SIG-M5 treated with dmso at 0.1 percent for 504 hours (cell line): ENCODE measurements around the gene AGA.

Source experiments
- DNase-seq: peaks from one replicate; lab custom pipeline; 2025; ENCODE audit not compliant: unreplicated experiment; lab: John Stamatoyannopoulos, UW

AGA gene

GRCh38 chr4:177447417-177448004, 5.3 kb upstream of the AGA start:
- DNase-seq, result no peak

GRCh38 chr4:177446586-177446985, 4.3 kb upstream of the AGA start:
- DNase-seq, result no peak

- DNase-seq, result no peak
Observed at GRCh38 chr4:177444911-177445736, 2.9 kb upstream of the AGA start.

GRCh38 chr4:177441061-177441802, 1.0 kb downstream of the AGA start:
- peak; percentile 85 for DNase-seq

- DNase-seq, result no peak
Observed at GRCh38 chr4:177436456-177436855, 5.8 kb downstream of the AGA start.

DNA sequence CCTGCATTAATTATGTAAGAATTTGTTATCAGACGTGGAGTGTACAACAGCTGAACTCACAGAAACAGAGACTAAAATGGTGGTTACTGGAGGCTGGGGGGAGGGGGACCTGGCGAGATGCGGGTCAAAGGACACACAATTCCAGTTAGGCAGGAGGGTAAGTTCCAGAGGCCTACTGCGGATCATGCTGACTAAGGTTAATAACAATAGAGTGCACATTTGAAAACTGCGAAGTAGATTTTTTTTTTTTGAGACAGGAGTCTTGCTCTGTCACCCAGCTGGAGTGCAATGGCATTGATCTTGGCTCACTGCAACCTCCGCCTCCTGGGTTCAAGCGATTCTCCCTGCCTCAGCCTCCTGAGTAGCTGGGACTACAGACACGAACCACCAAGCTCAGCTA, 7.6 kb downstream of the AGA start:
- no peak for DNase-seq

GRCh38 chr4:177427192-177427591, 15.0 kb downstream of the AGA start:
- DNase-seq, result peak; percentile 1

DNA sequence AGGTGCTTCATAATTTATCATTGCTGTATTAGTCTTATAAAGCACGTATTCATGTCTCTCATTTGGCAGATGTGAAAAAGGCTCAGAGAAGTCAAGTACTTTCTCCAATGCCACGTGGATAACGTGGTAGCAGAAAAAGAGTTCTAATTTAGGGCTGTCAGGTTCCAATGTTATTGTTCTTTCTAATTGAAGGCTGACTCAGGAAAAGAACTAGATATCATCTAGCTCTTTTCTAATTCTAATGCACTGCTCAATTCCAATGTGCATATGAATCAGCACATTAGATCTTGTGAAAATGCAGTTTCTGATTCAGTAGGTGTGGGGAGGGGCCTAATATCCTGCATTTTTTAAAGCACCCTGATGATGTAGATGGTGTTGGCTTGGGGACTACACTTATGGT, 22.8 kb downstream of the AGA start:
- DNase-seq, result no peak

GRCh38 chr4:177413656-177414055, 28.6 kb downstream of the AGA start:
- DNase-seq, result no peak

GRCh38 chr4:177413076-177413475, 29.2 kb downstream of the AGA start:
- no peak for DNase-seq

DNA sequence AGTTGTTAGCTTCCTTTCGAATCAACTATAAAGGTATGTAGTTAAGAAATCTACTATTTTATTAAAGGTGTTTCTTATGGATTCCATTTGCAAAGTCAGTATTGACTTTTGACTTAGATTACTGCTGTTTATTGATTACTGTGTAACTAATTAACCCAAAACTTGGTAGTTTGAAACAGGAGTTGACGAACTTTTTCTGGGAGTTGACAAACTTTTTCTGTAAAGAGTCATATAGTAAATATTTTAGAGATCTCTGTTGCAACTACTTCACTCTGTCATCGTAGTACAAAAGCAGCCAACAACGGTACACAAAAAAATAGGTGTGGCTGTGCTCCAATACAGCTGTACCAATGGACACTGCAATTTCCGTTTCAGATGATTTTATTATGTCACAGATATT, 30.2 kb downstream of the AGA start:
- DNase-seq, result no peak

DNA sequence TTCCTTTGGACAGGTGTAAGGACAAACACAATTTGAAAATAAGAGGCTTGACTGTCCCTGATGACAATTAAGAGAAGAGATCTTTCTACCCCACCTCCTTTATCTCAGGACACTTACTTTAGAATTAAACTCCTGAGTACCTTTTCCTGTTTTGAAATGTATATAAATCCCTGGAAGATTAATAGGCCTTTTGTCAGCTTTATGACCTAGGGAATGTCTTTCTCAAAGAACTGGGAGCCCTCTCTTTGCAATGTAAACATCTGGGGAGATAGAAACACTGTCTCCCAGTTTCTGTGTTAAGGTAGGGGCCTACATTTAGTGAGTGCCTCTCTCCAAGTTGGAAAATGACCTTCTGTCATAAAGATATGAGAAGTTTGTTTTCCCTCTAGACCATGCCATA, 31.7 kb downstream of the AGA start:
- DNase-seq, result no peak

DNA sequence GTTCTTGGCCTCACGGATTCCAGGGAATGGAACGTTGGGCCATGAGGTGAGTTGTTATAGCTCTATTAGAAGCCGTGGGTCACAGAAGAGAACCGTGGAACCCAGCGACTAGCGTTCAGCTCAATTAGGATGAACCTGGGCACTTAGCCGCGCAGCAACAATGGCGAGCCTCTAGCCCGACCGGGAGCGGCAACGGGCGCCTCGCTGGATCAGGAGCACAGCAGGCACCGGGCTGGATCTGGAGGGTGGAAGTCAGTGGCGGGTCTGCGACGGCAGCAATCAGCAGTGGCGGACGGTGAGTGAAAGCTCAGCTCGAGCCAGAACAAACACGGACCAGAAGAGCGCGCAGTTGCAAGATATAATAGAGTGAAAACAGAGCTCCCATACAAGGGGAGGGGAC, 34.2 kb downstream of the AGA start:
- DNase-seq, result no peak

DNA sequence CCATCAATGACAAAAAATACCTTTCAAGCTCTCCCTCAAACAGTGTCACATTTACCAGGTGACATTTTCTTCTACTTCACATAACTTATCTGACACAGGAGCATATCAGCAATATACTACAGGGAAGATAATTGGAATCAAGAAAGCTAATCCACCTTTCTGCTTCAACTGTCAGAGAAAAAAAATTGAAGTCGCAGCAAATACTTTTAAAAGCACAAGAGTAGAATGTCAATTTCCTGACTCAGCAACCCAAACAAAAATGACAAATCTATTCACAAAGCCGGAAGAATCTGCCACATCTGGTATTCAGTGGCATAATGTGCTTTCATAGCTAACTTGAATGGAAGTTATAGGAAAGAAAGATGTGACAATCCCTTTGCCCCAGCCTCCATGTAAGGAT, 36.7 kb downstream of the AGA start:
- no peak for DNase-seq

DNA sequence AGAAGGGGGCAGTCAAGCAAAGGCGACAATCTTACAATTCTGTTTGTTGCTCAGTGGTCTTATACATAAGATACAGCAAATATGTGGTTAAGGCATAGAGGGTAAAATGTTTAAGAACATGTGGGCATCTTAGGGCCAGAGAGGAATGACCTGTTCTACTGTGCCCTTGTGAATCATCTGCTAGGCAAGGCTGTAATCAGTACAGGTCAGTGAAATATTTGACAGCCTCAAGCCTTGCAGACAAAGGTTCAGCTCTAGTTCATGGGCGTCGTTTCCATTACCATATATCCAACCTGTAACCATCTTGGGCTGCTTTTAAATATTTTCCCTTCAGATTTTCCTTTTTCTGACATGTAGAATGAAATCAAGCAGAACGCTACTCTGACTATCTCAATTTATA, 37.3 kb downstream of the AGA start:
- DNase-seq, result no peak

DNA sequence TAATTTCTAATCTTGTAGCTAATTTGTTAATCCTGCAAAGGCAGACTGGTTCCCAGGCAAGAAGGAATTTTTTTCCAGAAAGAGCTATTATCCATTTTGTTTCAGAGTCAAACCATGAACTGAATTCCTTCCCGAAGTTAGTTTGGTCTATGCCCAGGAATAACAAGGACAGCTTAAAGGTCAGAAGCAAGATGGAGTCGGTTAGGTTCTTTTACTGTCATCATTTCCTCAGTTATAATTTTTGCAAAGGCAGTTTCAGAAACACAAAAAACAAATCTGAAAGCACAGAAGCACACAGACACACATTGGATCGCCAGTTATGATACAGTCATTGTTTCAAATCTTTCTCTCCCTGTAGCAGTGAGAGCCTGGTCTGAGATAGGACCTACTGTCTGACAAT, 37.9 kb downstream of the AGA start:
- DNase-seq, result no peak

DNA sequence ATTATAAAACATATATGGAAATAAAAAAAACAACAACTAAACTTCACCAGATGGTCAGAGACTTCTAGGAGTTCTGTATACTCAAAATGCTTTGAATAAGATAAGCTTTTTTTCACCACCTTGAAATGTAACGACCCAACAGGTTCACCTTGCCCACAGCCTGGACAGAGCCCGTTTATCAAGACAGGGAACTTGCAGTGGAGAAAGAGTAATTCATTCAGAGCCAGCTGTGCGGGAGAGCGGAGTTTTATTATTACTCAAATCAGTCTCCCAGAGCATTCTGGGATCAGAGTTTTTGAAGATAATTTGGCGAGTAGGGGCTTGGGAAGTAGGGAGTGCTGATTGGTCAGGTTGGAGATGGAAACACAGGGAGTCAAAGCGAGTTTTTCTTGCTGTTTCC, 38.5 kb downstream of the AGA start:
- no peak for DNase-seq

DNA sequence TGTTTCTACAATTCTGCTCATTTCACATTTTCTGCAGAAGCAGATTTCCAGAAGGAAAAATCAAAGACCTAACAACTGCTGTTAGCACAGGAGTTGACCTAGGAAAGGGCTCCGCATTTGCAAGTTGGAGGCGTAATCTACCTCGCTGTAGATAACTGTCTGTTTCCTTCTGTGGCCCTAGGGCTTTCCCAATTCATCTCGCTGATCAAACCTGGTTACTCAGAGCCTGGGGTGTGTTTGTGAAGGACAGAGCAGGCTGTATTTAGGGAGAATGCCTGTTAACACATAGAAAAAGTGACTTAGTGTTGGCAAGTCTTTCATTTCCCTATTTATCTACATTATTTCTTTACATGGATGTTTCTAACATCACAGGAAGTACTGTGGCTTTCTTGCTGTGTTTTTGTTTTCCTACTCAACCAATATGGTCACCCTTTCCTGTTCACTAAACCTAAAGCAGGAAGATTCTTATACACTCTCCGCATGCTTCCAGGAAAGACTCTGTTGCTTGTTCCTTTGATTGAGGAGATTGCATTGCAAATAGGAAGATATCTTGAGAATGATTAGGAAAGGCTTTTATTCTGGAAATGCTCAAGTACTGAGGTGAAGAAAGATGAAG, 40.5 kb downstream of the AGA start:
- DNase-seq, result peak; percentile 37

DNA sequence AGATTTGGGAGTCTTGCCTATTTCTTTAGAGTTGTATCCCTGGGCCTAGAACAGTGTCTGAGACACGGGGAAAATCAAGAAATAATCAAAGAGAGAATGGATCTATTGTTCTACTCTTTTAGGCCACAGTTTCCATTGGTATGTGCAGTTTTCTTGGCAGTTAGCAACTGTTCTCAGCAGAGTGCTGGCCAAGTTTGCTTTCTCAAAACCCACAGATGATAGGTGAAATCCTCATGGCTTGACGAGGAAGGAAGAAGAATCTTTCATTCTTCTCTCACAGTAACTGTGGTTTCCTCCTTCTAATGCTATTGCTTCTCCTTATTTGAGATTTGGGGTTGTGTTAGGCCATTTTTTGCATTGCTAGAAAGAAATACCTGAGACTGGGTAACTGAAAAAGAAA, 42.2 kb downstream of the AGA start:
- DNase-seq, result no peak

DNA sequence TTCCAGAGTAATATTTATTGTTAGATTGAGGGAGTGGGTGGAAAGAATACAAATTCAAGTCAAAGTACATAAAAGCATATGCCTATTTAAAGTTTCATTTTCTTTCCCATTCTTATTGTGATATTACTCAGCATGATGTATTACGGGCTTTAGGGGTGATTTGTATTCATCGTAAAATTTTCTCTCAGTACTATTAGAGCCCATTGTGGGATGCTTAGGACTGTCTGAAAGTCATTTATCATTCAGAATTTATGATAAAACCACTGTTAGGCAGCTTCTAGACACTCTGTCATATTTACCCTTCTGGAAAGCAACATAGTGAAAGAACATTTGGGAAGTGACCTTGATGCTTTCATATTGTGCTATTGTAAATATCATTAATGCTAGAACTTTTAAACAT, 45.9 kb downstream of the AGA start:
- DNase-seq, result no peak

DNA sequence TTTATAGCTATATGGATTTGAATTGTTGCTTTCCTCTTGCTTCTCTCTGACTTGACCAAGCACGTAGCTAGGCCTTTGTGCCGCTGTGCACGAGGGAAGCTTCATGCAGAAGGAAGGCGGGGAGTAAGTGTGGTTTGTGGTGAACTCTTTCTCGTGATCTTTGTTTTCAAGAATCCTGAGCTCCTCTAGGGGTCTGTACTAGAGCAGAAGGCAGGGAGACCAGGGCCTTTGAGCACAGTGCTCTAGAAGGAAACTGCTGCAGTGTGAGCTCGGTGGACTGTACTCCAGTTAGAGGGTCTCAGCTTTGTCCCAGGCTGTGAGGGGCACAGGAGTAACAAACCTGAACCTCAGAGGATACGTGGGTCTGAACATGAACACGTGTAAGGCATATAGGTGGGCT, 49.0 kb downstream of the AGA start:
- DNase-seq, result no peak

- no peak for DNase-seq
Observed at GRCh38 chr4:177391953-177392352, 50.3 kb downstream of the AGA start.
